HG02759 (cell line): ENCODE measurements around the gene ANKRD44.
"Not testable (repeated sequence)": the region's sequence is repeated elsewhere in the genome, so short reads cannot be mapped to it uniquely, and the experiment has no call there.

ENCODE experiments used
- ATAC-seq: cut with Tn5 transposase; IDR thresholded peaks from one replicate; pipeline ENCODE4 v1.9.1; 2021; ENCODE audit warnings: mild to moderate bottlenecking, moderate library complexity; ENCODE audit not compliant: unreplicated experiment

ANKRD44 gene

DNA sequence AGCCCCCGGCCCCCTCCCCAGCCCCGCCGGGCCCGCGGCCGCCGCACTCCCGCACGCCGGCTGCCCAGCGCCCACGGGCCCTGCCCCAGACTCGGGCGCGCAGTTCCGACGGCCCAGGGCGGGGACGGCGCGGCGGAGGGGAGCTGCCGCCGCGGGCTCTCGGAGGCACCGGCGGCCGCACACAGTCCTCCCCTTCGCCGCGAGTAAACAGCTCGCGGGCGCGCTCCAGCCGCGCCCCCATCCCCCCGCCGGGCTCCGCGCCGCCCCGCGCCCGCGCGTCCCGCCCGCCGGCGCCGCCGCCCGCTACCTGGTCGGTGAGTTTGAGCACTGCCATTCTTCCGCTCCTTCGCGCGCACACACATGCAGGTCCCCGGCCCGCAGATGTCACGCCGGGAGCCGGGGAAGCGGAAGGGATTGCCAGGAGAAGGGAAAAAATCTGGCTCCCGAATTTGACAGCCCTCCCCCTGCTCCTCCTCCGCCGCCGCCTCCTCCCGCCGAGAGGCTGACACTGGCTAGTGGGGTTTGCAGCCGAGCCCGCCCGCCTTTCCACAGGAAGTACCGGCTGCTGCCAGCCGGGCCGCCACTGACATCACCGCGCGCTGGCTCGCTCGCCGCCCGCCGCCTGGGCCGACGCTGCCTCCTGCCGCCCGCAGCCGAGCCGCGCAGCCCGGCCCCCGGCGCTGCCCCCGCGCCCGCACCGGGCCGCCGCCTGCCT, at the start of gene ANKRD44:
Gene ANKRD44 (minus strand): TSS at position 510 of the 715 bp plus-strand sequence. CDS start 176 bp downstream, at position 334.
- peak; percentile 79 for ATAC-seq

DNA sequence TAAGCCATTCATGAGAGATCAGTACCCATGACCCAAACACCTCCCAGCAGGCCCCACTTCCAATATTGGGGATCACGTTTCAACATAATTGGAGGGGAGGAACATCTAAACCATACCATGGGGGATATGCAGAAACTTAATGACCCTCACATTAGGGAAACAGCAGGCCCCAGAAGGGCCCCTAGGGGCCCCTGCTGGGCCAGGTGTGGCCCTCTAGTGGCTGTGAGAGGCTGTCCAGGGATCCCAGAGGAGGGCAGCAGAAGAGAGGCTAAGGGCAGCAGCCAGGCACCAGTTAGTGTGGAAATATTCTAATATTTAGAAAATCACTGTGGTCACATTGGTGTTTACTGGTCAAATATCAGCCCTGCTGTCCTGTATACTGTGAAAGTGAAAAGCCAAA, 49.3 kb upstream of the ANKRD44 start:
- no peak for ATAC-seq

DNA sequence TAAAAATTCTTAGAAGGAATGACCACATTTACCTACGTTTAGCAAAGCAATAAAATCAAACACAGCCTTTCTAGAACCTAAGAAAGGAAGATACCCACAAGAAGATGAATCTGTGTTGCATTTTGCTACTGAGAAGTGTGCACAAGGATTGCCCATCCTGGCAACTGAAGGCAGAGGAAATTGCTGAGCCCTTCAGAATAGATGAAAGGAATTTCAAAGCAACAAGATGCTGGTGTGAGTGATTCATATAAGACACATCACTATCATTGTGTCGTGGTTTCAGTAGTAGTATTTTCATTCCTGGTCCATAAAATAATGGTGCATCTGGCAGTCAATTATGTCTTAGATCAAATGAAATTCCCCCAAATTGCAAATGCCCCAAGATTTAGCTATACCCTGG, 48.4 kb upstream of the ANKRD44 start:
- no peak for ATAC-seq

DNA sequence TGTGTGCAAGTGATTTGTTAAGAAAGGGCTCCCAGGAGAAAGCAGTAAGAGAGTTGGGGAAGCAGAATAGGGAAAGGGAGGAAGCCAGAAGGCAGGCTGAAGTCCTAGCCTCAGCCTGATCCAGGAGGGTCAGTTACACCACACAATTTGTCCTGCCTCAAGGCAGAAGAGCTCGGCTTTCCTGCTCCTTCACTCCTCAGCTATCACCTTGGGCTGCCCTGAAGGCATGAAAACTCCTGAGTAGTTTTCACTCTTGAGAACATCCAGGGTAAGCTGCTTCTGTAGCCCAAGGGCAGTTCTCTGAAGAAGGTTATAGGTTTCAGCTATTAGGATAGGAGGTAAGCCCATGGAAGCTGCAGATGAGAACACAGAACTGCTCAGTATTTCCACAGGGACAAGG, 47.4 kb upstream of the ANKRD44 start:
- ATAC-seq, result no peak

DNA sequence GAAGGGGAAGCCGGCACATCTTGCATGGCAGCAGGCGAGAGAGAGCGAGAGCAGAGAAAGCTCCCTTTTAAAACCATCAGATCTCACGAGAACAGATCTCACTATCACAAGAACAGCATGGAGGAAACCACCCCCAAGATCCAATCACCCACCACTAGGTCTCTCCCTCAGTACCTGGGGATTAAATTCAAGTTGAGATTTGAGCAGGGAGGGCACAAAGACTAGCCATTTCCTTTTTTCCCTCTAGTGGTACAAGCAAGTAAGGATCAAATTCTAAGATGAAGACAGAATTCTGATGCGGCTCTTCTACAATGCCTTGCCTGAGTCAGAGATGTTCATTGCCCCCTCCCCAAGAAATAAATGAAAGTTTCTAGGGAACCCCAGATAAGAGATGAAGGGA, 45.6 kb upstream of the ANKRD44 start:
- ATAC-seq, result no peak

DNA sequence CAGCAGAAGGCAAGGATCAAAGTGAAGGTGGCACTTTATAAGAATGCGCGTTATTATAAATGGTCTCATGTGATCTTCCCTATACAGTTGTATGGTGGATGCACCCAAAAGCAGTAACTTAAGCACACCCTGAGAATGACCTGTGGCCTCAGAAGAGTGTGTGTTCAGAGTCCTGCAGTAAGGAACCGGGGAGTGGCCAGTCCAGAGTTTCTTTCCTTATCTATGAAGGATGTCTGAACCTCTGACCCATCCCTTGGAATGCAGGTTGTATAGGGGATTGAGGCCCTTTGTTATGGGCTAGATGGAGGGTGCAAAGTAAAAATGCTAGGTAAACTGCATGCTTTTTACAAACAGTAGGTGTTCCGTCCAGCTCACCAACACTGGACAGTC, 43.6 kb upstream of the ANKRD44 start:
- ATAC-seq, result no peak

DNA sequence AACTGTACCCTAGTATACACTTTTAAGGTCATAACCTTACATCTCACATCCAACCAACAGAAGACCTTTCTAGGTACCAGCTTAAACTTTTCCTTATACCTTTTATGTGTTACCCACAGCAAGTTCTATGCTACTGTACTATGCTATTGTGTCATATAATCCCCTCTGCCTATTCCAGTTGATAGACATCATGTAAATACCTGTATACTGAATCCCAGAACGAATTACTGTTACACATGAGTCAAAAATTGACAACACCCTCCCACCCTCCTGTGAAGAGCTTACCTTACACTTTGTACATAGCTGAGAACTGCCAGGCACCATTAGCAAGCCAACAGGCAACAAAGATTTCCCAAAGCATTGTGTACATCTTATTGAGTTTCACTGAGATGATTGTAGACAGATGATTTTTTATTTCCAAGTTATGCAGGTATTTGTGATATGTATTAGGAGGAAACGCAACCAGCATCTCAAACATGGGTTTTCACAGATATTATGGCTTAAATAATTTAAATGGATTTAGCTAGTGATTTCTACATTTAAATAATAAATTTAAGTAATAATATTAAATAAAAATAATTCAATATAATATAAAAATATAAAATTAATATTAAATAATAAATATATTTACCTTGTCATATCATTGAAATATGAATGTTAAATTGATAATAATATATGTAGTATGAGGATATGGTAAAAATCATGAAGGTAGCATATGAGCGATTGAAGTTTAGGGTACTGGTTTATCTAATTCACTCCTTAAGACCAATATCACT, 43.0 kb upstream of the ANKRD44 start:
- ATAC-seq, result no peak

DNA sequence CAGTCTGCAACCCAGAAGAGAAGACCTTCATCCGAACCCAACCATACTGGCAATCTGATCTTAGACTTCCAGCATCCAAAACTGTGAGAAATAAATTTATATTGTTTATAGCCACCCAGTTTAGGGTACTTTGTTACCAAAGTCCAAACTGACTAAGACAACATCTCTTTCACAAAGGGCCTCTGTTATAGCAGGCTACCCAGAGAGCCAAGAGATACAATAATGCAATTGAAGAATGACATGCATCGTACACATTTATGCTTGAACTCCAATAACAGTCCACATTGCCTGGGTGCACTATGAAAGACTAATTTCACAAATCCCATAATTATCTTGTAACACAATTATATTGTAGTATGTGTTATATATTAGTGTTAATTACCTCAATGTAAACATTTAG, 39.1 kb upstream of the ANKRD44 start:
- no peak for ATAC-seq

DNA sequence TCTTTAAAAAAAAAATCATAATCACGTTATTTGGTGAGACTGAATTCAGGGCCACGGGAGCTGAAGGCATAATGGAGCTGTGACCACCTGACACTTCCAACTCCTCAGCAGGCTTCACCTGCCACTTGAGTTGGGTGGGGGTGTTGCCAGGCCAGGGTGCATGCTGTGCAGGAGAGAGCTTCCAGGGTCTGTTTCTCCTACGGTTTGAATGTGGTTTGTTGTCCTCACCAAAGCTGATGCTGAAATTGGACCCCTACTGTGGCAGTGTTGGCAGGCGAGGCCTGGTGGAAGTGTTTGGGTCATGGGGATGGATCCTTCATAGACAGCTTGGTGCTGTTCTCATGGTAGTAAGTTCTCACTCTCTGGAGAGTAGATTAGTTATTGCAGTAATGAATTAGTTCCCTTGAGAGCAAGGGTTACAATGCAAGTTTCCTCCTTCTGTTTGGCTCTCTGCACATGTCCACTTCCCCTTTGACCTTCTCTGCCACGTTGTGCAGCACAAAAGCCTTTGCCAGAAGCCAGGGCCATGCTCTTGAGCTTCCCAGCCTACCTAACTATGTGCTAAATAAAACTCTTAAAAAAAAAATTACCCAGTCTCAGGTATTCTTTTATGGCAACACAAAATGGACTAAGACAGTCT, 38.3 kb upstream of the ANKRD44 start:
- ATAC-seq, result no peak

DNA sequence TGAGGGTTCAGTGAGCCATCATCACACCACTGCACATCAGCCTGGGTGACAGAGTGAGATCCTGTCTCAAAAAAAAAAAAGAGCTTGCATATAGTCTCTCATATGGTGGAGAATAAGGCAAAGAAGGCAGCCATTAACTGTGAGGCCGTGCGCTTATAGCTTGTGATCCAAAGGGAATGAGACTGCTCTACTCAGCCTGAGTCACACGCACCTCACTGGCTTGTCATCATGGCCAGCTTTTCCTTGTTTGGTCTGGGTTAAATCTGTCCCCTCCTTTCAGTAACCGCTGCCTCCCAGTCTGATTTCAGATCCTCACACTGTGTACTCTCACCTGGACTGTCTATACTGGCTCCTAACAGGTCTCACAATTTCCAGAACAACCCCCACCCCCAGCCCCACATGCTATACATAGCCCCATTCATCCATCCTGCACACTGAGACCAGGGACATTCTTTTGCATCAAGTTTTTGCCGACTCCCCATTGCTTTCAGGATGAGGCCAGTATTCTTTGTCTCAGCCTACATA, 35.3 kb upstream of the ANKRD44 start:
- no peak for ATAC-seq

DNA sequence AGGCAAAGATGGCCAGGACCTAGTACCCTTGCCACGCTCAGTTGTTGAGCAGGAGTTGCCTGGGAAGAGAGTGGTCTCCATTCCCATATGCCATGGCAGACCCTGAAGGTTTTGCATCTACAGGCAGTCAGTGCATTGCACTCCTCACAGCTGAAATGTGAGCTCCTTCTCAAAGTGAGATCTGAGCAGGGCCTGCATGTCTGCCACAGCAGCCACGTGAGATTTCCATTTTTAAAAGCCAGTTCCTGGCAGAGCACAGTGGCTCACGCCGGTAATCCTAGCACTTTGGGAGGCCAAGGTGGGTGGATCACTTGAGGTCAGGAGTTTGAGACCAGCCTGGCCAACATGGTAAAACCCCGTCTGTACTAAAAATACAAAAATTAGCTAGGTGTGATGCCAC, 33.4 kb upstream of the ANKRD44 start:
- not testable (repeated sequence) for ATAC-seq

DNA sequence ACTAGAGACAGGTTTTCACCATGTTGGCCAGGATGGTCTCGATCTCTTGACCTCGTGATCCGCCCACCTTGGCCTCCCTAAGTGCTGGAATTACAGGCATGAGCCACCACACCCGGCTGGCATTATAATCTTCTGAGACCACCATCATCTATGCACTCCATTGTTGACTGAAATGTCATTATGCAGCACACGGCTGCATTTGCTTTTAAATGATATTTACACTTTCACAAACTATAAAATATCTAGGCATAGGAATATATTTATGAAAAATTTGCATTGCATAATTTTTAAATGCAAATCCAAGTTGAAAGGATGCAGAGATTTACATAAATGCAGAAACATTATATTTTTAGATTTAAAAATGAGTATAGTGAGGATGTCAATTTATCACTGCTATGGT, 30.0 kb upstream of the ANKRD44 start:
- no peak for ATAC-seq

DNA sequence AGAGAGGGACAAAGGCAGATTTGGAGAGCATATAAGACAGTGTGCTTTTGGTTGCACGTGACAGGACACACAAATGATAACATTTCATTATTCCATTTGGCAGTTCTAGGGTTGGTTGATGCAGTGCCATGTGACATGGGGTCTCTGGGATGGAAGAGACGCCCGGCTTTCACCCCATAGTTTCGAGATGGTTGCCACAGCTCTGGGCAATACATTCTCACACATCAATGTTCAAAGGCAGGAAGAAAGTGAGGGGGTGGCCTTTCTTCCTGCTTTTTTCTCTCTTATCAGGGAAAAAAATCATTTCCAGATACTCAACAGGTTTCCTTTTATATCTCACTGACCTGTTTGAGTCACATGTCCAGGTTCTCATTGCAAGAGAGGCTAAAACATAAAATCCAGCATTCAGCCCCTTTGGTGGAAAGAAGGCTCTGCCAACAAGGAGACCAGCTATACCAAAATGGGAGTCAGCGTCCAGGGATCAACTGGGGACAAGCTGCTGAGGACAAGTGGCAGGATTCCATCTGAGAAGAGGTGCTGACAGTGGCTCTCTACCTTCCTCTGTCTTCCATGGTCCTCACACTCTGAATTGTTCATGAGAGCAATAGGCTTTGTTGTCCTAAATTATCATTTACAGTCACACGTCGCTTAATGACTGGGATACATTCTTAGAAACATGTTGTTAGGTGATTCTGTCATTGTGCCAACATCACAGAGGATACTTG, 29.1 kb upstream of the ANKRD44 start:
- ATAC-seq, result no peak

DNA sequence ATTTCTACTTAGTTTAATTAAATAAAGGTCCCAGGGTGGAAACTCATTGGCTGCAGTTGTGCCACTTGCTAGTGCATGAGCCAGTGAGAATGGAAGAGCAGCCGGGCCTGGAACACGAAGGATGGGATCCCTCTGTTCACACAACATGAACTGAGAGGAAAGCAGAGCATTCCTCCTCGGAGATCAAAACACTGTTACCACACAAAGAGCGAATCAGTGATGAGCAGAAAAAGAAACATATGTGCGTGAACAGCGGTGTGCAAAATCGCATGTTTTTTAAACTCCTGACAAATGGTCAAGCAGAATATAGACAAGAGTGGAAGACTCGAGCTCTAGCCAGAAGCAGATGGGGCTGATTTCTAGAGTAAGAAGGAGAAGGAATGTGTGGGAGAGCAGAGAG, 28.4 kb upstream of the ANKRD44 start:
- no peak for ATAC-seq

DNA sequence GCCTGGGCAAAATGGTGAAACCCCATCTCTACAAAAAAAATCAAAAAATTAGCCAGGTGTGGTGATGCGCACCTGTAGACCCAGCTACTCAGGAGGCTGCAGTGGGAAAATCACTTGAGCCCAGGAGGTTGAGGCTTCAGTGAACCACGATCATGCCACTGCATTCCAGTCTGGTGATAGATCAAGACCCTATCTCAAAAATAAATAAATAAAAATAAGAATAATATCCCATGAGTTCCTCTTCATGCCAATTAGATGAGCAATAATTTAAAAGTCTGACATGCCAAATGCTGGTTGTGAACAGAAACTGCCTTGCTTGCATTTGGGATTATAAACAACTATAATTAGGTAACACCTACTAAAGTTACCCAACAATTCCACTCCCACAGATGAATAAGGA, 22.1 kb upstream of the ANKRD44 start:
- ATAC-seq, result no peak

DNA sequence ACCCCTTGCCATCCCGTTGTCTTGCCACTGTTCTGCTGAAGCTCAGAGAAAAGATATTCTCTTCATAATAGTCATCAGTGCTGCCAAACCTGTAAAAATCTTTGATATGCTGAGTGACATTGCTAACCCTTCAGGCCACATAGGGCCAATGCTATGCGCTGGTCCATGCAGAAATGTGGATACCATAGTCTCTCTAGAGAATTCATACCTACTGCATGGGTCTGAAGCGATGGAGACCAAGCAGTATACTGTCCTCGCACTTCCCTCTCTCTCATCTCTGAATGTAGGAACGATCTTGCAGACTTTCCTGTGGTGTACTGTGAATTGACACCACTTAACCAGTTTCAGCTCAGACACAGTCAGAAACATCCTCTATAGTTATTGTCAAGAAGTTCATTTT, 17.9 kb upstream of the ANKRD44 start:
- no peak for ATAC-seq

DNA sequence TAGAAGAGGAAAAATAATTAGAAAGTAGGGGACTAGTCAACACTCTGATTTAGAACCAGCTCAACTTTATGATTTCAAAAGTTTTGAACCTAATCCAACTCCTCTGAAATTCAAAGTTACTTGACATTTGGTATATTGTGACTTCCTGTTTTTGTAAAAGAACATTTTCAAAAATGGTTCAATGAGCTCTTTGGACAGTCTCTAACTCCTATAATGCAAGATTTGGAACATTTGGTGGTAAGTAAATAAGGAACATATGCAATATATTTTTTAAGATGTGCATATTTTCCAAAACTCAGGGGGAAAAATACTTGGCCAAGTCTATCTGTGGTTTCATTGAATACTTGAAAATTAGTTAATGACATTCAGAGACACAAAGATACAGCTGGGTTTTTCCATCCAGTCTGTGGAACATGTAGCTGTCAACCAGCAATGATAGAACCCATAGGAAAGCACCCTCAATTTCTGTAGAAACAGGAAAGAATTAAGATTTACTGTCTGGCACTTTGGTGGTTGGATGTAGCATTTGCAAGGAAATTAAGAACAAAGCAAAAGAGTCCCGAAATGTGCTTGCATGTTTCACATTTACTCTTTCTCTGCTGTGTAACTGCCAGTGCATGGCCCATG, 17.0 kb upstream of the ANKRD44 start:
- ATAC-seq, result no peak

DNA sequence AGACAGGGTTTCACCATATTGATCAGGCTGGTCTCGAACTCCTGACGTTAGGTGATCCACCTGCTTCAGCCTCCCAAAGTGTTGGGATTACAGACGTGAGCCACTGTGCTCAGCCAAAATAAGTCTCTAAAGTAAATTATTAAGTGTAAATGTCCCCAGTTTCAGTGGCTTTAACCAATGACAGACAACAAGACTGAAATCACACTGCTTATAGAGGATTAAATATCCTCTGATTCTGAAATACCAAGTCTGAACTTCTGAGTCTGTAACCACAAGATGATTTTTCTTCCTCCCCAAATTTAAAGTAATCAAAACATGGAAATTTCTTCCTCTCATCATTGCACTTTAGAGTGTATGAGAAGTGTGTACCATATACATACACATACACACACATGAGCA, 16.5 kb upstream of the ANKRD44 start:
- ATAC-seq, result no peak

DNA sequence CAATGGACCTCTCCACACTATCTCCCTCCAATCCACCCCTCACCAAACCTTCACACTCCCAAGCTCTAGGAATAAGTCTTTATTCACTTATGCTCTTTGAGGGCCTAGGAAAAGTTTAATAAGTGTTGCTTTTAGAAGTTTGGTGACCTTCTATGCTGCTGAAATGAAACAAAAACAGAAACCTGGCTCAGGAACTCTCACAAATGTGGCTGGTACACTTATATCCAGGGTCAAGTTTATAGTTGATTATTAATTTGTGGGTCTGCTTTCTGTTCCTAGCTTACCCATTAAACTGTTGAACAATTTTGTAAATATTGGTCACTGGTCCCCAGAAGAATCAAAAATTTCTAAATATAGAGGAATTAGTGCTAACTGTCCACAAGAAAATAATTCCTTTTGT, 14.2 kb upstream of the ANKRD44 start:
- ATAC-seq, result peak; percentile 89
